22Rv1 (cell line): Measurements from ENCODE around the gene ZIC4.

Experiments used
- ZFX ChIP-seq: fragments of 450-650 bp; IDR thresholded peaks from 2 replicates; pipeline ENCODE4 v1.6.1; 2017; ENCODE audit warnings: antibody characterized with exemption, borderline replicate concordance
- TF ChIP-seq, protein P1 (sequence below): fragments of 450-650 bp; IDR thresholded peaks from 2 replicates; pipeline ENCODE4 v1.5.1; 2017; ENCODE audit warnings: mild to moderate bottlenecking

DNA sequence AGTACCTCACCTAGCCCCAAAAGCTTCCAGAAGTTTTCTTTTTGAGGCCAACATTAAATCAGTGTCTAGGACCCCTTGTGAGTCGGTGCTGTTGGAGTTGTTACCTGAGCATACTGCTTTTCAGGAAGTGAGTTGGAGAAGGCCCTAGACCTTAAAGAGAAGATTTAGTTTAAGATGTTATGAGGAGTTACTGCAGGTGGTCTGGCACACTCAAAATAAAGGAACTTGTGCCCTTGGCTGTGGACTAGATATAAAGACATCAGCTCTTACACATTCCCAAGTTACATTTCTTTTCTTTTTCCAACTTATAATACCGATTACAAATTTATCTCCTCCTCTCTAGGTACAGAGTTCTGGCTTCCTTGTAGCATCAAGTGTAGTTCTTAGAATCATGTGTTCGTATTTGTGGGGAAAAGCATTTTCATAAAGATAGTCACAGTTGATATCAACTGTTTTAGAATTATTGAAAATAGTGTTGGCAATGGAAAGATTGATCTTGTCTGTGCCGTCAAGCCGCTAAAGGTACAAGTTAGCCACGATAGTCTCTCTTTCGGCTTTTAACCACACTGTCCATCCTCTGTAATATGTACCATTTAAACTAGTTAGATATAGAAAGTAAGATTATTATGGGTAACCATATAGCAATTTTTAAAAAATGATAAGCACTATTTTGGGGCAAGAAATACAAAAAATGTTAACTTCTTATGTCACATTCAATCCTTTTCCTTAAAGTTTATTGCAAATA is 11.4 kb upstream of the ZIC4 start:
- TF ChIP-seq, protein P1, sequence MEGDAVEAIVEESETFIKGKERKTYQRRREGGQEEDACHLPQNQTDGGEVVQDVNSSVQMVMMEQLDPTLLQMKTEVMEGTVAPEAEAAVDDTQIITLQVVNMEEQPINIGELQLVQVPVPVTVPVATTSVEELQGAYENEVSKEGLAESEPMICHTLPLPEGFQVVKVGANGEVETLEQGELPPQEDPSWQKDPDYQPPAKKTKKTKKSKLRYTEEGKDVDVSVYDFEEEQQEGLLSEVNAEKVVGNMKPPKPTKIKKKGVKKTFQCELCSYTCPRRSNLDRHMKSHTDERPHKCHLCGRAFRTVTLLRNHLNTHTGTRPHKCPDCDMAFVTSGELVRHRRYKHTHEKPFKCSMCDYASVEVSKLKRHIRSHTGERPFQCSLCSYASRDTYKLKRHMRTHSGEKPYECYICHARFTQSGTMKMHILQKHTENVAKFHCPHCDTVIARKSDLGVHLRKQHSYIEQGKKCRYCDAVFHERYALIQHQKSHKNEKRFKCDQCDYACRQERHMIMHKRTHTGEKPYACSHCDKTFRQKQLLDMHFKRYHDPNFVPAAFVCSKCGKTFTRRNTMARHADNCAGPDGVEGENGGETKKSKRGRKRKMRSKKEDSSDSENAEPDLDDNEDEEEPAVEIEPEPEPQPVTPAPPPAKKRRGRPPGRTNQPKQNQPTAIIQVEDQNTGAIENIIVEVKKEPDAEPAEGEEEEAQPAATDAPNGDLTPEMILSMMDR: no peak
- TF ChIP-seq ZFX: no peak
